SK-N-SH treated with all-trans-retinoic acid at 6 μM for 48 hours (cell line): ENCODE measurements around the gene DONSON.

Experiments used
- ARNTL ChIP-seq: fragments of 450-650 bp; formaldehyde crosslinking; IDR thresholded peaks from 2 replicates; pipeline ENCODE4 v1.5.0; 2020; ENCODE audit warnings: low read depth, mild to moderate bottlenecking, moderate library complexity, borderline replicate concordance
- ESRRG ChIP-seq: fragments of 250-450 bp; sonication (Bioruptor Pico); IDR thresholded peaks from 2 replicates; pipeline ENCODE4 v1.6.1; 2021; ENCODE audit warnings: mild to moderate bottlenecking
- GLIS3 ChIP-seq: fragments of 250-450 bp; sonication (Bioruptor Pico); IDR thresholded peaks from 2 replicates; pipeline ENCODE4 v1.5.0; 2020; ENCODE audit warnings: mild to moderate bottlenecking, moderate library complexity
- SNAI2 ChIP-seq: fragments of 250-450 bp; sonication (Bioruptor Pico); IDR thresholded peaks from 2 replicates; pipeline ENCODE4 v1.5.0; 2020; ENCODE audit warnings: mild to moderate bottlenecking, moderate library complexity
- ZC3H10 ChIP-seq: fragments of 250-450 bp; sonication (Bioruptor Pico); IDR thresholded peaks from 2 replicates; pipeline ENCODE4 v1.5.1; 2021; ENCODE audit warnings: mild to moderate bottlenecking, moderate library complexity
- ZFP3 ChIP-seq: fragments of 250-450 bp; sonication (Bioruptor Pico); IDR thresholded peaks from 2 replicates; pipeline ENCODE4 v1.5.0; 2020; ENCODE audit warnings: mild to moderate bottlenecking, moderate library complexity
- ZFP30 ChIP-seq: fragments of 450-650 bp; formaldehyde crosslinking; IDR thresholded peaks from 2 replicates; pipeline ENCODE4 v1.5.0; 2022; ENCODE audit warnings: mild to moderate bottlenecking, moderate library complexity
- TF ChIP-seq, protein P1 (sequence below): fragments of 250-450 bp; sonication (Bioruptor Pico); IDR thresholded peaks from 2 replicates; pipeline ENCODE4 v1.8.0; 2021; ENCODE audit warnings: low read depth, mild to moderate bottlenecking, moderate library complexity, borderline replicate concordance
- TF ChIP-seq, protein P2 (sequence below): fragments of 250-450 bp; sonication (Bioruptor Pico); IDR thresholded peaks from 2 replicates; pipeline ENCODE4 v1.5.1; 2021; ENCODE audit warnings: mild to moderate bottlenecking, moderate library complexity

DNA sequence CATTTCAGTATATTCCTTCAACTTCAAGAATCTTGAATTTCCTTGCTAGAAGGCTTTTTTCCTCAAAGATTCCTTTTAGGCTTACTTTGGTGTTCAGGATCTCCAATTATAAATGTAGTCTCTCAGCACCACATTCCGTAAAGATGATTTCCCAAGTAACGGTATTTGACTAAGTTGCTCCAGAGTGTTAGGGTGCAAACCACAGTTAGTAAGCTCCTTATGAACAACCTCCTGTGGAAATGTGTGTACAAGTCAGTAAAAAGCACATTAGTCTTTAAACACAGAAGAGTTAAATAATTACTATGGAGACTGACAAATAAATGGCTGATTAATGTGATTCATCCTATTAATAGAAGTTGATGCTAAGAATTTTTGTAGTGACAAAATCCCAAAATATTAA is 10.3 kb downstream of the DONSON start:
- no peak for TF ChIP-seq ESRRG (CRISPR knock-in tag)
- TF ChIP-seq ZC3H10 (CRISPR knock-in tag), result no peak
- TF ChIP-seq, protein P1, sequence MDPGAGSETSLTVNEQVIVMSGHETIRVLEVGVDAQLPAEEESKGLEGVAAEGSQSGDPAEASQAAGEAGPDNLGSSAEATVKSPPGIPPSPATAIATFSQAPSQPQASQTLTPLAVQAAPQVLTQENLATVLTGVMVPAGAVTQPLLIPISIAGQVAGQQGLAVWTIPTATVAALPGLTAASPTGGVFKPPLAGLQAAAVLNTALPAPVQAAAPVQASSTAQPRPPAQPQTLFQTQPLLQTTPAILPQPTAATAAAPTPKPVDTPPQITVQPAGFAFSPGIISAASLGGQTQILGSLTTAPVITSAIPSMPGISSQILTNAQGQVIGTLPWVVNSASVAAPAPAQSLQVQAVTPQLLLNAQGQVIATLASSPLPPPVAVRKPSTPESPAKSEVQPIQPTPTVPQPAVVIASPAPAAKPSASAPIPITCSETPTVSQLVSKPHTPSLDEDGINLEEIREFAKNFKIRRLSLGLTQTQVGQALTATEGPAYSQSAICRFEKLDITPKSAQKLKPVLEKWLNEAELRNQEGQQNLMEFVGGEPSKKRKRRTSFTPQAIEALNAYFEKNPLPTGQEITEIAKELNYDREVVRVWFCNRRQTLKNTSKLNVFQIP (CRISPR knock-in tag), result no peak
- no peak for TF ChIP-seq ARNTL (CRISPR knock-in tag)
- no peak for TF ChIP-seq ZFP3 (CRISPR knock-in tag)
- no peak for TF ChIP-seq GLIS3 (CRISPR knock-in tag)
- no peak for TF ChIP-seq SNAI2 (CRISPR knock-in tag)
- TF ChIP-seq, protein P2, sequence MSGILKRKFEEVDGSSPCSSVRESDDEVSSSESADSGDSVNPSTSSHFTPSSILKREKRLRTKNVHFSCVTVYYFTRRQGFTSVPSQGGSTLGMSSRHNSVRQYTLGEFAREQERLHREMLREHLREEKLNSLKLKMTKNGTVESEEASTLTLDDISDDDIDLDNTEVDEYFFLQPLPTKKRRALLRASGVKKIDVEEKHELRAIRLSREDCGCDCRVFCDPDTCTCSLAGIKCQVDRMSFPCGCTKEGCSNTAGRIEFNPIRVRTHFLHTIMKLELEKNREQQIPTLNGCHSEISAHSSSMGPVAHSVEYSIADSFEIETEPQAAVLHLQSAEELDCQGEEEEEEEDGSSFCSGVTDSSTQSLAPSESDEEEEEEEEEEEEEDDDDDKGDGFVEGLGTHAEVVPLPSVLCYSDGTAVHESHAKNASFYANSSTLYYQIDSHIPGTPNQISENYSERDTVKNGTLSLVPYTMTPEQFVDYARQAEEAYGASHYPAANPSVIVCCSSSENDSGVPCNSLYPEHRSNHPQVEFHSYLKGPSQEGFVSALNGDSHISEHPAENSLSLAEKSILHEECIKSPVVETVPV (CRISPR knock-in tag), result no peak
- TF ChIP-seq ZFP30, result no peak
